GM12874 (cell line): ENCODE measurements around the gene FSTL4.

Source experiments
- CTCF ChIP-seq: IDR thresholded peaks from 2 replicates; pipeline ENCODE4 v1.5.1; 2011; ENCODE audit warnings: low read depth, mild to moderate bottlenecking, control low read depth, low read length, moderate library complexity; ENCODE audit not compliant: insufficient read depth

Gene FSTL4

GRCh38 chr5:133333326-133334150 lies 278.8 kb downstream of the FSTL4 start:
- no peak for TF ChIP-seq CTCF

GRCh38 chr5:133332439-133333024 lies 279.8 kb downstream of the FSTL4 start:
- no peak for TF ChIP-seq CTCF

- TF ChIP-seq CTCF = no peak
Measured at GRCh38 chr5:133331941-133332340, 280.4 kb downstream of the FSTL4 start.

- no peak for TF ChIP-seq CTCF
Measured at GRCh38 chr5:133330956-133331355, 281.4 kb downstream of the FSTL4 start.

- TF ChIP-seq CTCF = no peak
Measured at GRCh38 chr5:133328800-133329199, 283.5 kb downstream of the FSTL4 start.

GRCh38 chr5:133327946-133328401 lies 284.4 kb downstream of the FSTL4 start:
- TF ChIP-seq CTCF = no peak

- TF ChIP-seq CTCF = no peak
Measured at GRCh38 chr5:133326361-133326760, 286.0 kb downstream of the FSTL4 start.
